HG02885 (cell line): Measurements from ENCODE around the gene PAK1.

Source experiments
- ATAC-seq: cut with Tn5 transposase; IDR thresholded peaks from one replicate; pipeline ENCODE4 v1.9.1; 2021; ENCODE audit warnings: mild to moderate bottlenecking; ENCODE audit not compliant: unreplicated experiment, poor library complexity

Gene PAK1

GRCh38 chr11:77440678-77441077 lies 33.2 kb downstream of the PAK1 start:
- no peak for ATAC-seq

GRCh38 chr11:77438487-77438886 lies 35.4 kb downstream of the PAK1 start:
- peak; percentile 62 for ATAC-seq

GRCh38 chr11:77436969-77437368 lies 36.9 kb downstream of the PAK1 start:
- ATAC-seq, result no peak

- ATAC-seq, result no peak
Observed at GRCh38 chr11:77436506-77436905, 37.4 kb downstream of the PAK1 start.

- ATAC-seq, result no peak
Observed at GRCh38 chr11:77435972-77436371, 37.9 kb downstream of the PAK1 start.

- ATAC-seq, result no peak
Observed at GRCh38 chr11:77431813-77432212, 42.1 kb downstream of the PAK1 start.

- no peak for ATAC-seq
Observed at GRCh38 chr11:77428598-77428997, 45.3 kb downstream of the PAK1 start.

GRCh38 chr11:77425346-77425745 lies 48.5 kb downstream of the PAK1 start:
- no peak for ATAC-seq

GRCh38 chr11:77424644-77425043 lies 49.2 kb downstream of the PAK1 start:
- no peak for ATAC-seq

GRCh38 chr11:77423624-77424023 lies 50.3 kb downstream of the PAK1 start:
- ATAC-seq, result no peak

- ATAC-seq, result no peak
Observed at GRCh38 chr11:77422687-77423086, 51.2 kb downstream of the PAK1 start.

- ATAC-seq, result no peak
Observed at GRCh38 chr11:77421041-77421723, 52.7 kb downstream of the PAK1 start.

- peak; percentile 26 for ATAC-seq
Observed at GRCh38 chr11:77418971-77419597, 54.8 kb downstream of the PAK1 start.

GRCh38 chr11:77418155-77418970 lies 55.5 kb downstream of the PAK1 start:
- peak; percentile 70 for ATAC-seq

GRCh38 chr11:77416357-77416756 lies 57.5 kb downstream of the PAK1 start:
- no peak for ATAC-seq

- ATAC-seq, result no peak
Observed at GRCh38 chr11:77413850-77414460, 59.9 kb downstream of the PAK1 start.

GRCh38 chr11:77412814-77413213 lies 61.1 kb downstream of the PAK1 start:
- ATAC-seq, result no peak

GRCh38 chr11:77411717-77412441 lies 62.0 kb downstream of the PAK1 start:
- ATAC-seq, result peak; percentile 92

GRCh38 chr11:77411137-77411707 lies 62.7 kb downstream of the PAK1 start:
- peak; percentile 47 for ATAC-seq
